ENCODE data around the gene RER1. TPM values are rescaled to one million over a fixed set of nuclear protein-coding genes. Genes with fewer than 3 reads are reported as not detected.

Gene RER1
- polyA plus RNA-seq, 3 donors = 116 to 126 (median 119) TPM

DNA sequence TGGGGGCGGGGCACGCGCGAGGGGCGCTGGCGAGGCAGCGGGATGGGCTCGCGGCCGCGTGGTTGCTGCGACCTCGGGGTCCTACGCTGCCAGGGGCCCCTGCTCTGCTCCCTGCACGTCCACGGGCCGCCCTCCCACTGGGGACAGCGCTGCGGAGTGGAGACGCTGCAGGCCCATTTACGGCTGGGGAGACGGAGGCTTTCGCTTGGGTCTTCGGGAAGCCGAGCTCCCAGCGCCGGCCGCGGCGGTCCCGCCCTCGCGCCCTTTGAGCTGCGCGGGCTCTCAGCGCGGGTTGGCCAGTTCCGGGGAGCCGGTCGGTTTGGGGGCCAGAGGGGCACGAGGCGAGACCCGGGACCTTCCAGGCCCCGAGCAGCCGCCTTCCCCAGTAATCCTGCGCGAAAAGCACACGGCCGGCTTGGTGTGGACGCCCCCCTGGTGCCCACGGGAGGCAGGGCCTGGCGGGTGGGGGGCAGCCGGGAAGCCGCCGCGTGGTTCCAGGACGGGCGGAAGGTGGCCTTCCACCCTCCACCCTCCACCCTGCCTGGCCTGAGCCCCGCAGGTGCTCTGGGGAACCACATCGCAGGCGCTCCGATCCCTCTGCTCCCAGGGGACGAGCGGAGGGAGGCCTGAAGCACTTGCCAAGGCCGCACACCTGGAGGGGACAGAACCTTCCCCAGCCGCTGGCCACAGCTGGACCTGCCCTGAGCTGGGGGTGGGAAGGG lies 21.3 kb downstream of the RER1 start:
- DNase-seq (ENCODE audit: extremely low read depth in 1 of 11, low read depth in 9 of 11, low spot score in 4 of 11) = peak in 1 of 11 donors; percentile 38

DNA sequence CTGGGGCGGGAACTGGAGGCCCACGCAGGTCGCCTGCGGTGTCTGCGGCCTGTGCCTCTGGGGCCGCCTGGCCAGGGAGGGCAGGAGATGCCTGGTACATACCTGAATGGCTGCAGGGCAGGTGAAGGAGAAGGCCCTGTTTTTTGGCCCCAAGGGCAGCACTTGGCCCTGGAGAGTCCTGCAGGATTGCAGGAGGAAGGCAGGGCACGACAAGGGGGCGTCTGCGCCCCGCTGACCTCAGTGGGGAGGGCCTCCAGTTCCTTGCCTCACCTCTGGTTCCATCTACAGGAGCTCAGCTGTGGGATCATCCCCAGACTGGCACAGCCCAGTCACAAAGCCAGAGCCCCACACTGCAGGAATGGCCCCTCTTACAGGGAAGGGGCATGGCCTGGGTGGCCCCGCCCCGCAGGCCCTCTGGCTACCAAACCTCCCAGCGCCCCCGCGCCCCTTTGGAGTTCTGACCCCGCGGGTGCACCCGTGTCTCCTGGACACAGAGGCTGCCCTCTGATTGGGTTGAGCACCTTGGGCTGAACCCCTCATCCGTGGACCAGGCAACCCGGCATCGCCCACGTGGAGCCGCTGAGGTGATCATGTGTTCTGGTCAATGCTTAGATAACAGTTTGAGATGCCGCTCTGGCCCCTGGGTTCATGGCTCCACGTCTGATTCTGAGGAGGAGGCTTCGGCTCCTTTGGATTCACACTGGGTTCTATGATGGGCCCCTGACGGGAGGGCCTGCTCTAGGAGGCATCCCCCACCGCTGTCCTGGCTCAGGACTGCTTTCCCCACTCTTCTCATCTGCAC lies 22.1 kb downstream of the RER1 start:
- DNase-seq (ENCODE audit: extremely low read depth in 1 of 11, low read depth in 9 of 11, low spot score in 4 of 11) = no peak

DNA sequence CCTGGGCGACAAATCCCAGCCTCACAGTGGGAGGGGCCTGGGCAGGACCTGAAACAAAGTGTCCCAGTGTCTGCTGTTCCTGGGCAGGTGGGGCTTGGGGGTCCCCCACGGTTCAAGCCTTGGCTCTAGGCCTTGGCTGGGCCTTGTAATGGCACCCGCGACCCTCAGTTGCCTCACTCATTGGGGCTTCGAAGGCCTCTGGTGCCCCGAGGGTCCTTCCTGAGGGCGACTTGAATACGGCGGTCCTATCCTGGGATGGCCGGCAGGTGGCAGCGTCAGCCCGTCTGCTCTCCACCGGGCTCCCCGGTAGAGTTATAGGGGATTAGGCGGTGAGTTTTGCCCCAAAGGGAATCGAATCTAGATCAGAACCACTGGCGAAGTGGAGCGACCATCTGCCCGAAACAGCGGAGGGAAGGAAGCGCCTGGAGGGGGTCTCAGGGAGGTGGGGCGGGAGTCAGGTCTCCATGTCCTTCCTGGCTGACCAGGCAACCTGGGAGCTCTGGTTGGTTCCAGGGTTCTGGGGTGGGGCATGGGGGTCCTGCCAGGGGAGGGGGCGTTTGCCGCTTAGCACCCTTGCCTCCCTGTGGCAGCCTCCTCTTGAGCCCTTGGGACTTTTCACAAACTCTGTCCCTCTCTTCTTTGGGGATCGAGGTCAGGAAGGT lies 22.8 kb downstream of the RER1 start:
- peak in 5 of 11 donors; percentile 39 to 59 (median 45) for DNase-seq (ENCODE audit: extremely low read depth in 1 of 11, low read depth in 9 of 11, low spot score in 4 of 11)

DNA sequence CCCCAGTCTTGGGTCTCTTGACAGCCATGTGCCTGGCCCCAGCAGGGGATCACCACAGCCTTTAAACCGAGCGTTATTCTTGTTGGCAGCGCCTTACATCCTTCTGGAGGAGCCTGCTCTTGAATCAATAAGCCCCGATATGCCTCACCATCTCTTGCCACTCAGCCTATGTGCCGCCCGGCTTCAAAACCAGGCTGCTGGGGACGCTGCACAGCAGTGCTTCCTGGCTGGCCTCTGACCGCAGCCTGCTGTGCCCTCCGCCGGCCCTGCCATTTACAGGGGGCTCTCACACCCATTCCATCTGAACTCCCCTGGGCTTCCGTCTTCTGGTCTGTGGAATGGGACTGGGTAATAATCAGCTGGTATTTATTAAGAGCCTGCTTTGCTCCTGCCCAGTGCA lies 23.7 kb downstream of the RER1 start:
- DNase-seq (ENCODE audit: extremely low read depth in 1 of 11, low read depth in 9 of 11, low spot score in 4 of 11) = no peak

DNA sequence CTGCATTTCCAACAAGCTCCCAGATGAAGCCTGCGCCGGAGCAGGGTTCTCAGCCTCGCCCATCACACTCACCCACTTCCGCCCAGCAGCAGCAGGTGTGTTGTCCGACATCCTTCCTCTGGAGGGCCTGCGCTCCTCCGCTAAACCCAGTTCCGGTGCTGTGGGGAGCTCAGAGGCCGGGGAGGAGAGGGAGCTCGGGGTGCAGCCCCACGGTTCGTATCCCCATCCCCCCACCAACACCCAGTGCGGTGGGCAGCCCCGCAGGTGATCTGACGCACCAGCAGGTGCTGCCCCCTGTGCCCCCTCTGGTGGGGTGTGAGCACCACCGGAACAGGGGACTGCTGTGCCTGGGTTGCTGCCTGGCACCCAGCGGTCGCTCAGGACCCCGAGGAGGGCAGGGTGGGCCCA lies 24.2 kb downstream of the RER1 start:
- DNase-seq (ENCODE audit: extremely low read depth in 1 of 11, low read depth in 9 of 11, low spot score in 4 of 11) = no peak

DNA sequence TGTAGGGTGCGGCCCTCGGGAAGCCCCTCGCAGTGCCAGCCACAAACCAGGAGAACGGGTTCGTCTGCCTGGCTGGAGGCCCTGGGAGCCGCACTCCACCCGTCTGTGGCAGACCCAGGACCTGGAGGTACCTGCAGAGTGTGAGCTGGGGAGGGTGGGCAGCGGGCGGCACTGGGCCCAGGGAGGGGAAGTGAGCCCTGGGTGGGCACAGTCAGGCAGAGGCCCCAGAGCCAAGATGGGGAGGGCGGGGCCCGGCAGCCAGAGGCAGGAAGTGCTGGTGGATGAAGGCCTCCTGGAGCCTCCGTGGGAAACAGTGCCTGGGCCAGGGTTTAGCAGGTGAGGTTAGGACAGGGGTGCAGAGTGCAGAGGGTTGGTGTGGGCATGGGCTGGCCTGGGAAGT lies 24.8 kb downstream of the RER1 start:
- peak in 1 of 11 donors; percentile 50 for DNase-seq (ENCODE audit: extremely low read depth in 1 of 11, low read depth in 9 of 11, low spot score in 4 of 11)

DNA sequence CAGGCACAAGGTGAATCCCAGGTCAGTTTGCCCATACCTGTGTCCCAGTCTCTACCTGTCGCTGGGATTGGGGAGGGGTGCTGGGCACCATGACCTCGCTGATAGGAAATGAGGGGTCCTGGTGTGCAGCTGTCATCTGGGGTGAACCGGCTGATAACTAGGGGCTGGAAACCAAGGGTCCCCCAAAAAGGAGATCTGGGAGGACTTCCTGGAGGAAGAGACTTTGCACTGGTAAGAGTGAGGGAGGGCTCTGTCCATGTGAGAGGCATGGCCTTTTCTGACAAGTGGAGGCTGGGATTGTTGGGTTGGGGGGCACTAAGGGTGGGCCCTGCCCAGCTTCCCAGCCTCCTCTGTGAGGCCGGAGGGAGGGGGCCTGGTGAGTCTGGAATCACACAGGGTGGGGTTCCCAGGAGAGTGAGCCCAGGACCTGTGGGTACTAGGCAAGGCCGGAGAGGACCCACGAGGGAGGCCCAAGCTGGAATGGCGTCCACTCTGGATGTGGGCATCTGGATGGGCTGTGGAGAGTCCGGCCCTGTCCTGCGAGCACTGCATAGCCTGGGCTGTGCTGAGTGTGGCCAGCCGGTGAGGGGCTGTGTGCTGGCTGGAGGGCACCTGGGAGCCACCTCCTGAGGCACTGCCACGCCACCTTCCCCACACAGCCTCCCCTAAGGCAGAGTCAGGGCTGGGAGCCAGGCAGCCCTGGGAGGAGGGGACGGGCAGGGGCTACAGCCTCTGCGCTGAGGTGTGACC lies 25.6 kb downstream of the RER1 start:
- DNase-seq (ENCODE audit: extremely low read depth in 1 of 11, low read depth in 9 of 11, low spot score in 4 of 11) = no peak

DNA sequence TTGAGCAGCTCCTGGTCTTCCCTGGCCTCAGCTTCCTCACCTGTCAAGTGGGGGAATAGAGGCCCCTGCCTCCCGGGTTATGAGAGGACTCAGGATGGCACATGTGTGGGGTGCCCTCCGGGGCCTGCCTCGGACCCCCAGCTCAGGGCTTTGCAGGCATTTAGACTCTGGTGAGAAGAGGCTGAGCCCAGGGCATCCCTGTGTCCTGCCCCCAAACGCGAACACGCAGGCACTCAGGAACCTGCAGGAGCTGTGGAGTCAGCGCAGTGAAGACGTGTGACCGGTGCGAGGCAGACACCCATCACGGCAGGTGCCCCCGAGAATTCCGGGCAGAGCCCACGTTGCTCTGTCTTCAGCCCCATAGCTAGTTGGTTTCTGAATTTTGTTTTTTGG lies 26.2 kb downstream of the RER1 start:
- no peak for DNase-seq (ENCODE audit: extremely low read depth in 1 of 11, low read depth in 9 of 11, low spot score in 4 of 11)

DNA sequence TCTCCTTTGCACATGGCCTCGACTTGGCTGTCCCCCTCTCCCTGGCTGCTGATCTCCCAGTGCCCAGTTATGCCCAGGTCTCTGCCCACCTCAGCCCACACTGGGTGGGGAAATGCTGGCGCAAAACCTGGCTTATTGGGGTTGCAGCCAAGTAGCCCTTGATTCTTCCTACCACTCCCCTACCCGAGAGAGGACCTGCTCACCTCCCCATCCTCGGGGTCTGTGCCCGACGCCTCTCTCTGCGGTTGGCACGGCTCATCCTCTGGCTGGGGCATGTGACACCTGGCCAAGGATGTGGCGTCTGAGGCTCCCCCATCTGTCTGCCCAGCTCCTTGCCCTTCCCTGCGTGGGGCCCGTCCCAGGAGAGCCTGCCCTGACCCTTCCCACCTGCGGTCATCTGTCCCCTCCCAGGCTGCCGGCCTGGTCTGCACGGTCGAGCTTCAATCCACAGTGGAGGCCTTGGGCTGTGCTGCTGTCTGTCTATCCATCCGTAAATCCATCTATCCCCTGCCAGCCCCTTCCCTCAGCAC lies 27.2 kb downstream of the RER1 start:
- DNase-seq (ENCODE audit: extremely low read depth in 1 of 11, low read depth in 9 of 11, low spot score in 4 of 11) = no peak

DNA sequence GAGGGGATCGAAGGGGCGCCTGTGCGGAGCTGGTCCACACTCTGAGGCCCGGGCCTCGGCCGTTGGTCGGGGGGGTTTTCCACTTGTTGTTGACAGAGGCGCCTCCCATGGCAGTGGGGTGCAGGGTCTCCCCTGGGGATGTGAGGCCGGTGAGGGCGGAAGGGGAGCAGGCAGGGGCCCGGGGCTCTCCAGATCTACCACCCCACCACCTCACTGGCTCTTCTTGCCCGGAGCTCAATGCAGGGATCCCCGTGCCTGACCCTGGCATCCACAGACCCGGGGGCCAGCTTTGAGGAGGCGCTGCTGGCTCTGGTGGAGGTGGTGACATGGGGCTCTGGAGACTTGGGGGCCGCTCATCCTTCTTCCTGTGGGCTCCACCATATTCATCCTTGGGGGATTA lies 27.8 kb downstream of the RER1 start:
- DNase-seq (ENCODE audit: extremely low read depth in 1 of 11, low read depth in 9 of 11, low spot score in 4 of 11) = no peak

DNA sequence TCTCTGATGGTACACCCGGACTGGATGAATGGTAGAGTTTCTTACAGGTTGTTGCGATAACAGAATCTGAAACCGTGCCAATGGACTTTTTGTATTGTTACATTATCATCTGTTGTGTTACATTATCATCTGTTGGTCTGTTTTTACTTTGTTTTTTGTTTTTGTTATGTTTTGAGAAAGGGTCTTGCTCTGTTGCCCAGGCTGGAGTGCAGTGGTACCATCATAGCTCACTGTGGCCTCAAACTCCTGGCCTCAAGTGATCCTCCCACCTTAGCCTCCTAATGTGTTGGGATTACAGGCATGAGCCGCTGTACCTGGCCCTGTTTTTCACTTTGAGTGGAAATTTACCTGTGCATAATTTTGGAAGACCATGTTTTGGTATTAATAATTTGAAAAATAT lies 30.9 kb downstream of the RER1 start:
- no peak for DNase-seq (ENCODE audit: extremely low read depth in 1 of 11, low read depth in 9 of 11, low spot score in 4 of 11)

DNA sequence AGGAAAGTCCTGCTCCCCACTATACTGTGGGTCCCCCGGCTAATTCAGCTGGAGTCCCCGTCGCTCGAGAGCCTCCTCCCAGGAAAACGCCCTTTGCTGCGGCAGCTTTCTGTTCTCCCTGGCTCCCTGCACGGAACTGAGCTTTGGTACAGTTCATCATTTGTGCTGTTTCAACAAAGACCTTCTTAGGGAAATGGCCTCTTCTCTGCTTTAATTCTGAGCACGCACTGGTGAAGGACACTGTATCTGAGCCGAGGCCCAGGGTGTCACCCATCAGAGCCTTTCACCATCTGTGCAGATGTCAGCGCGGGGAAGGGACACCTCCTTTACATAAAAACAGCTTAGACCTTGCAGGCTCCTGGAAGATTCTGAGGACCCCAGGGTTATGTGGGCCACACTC lies 34.3 kb downstream of the RER1 start:
- no peak for DNase-seq (ENCODE audit: extremely low read depth in 1 of 11, low read depth in 9 of 11, low spot score in 4 of 11)

DNA sequence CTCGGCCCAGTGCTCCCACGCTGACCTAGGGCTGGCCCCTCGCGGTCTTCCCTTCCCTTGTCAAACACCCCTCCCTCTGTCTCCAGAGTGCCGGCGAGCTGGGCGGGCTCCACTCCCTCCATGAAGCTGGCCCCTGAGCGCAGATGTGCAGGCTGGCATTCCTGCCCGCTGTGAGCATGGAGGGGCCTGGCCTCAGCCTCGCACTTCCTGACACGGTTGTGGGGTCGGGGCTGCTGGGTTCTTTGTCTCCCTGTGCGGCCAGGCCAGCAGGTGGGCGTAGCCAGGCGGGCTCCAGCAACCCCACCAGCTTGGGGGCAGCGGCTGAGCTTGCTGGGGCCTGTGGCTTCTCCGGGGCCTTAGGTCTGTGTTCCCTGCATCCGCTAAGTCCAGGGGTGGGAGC lies 34.9 kb downstream of the RER1 start:
- DNase-seq (ENCODE audit: extremely low read depth in 1 of 11, low read depth in 9 of 11, low spot score in 4 of 11) = no peak

DNA sequence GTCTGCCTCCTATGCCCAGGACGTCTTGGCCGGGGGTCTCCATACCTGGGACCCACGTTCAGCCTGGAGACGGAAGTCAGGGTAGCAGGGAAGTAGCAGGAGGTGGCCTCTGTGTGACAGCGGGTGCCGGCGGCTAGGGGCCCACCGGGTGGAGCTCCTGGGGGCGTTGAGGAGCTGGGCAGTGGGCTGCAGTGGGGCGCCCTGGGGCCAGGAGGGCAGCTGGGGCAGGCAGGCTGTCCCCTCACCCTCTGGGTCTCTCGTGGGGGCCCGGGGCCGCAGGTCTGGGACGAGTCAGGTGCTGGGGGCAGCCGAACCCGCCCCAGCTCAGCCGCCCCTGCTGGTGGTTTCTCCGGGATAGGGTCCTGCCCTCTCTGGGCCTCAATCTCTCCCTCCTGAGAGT lies 35.4 kb downstream of the RER1 start:
- DNase-seq (ENCODE audit: extremely low read depth in 1 of 11, low read depth in 9 of 11, low spot score in 4 of 11) = no peak

DNA sequence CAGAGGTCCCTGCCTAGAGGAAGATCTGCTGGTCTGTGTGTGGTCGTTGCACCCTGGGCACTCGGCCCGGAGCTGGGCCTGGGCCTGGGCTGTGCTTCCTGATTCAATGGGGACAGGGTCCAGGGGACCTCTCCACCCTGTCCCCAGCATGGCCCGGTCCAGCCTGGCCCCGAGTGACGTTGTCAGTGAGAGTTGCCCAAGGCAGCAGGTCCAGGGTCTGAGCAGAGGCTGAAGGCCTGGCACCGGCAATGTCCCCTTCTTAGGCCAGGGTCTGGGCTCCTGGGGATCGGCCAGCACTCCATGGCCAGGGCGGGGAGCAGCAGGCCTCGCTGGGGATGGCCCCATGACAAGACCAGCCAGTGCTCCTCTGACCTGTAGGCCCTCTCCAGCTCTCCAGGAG lies 36.3 kb downstream of the RER1 start:
- DNase-seq (ENCODE audit: extremely low read depth in 1 of 11, low read depth in 9 of 11, low spot score in 4 of 11) = no peak

DNA sequence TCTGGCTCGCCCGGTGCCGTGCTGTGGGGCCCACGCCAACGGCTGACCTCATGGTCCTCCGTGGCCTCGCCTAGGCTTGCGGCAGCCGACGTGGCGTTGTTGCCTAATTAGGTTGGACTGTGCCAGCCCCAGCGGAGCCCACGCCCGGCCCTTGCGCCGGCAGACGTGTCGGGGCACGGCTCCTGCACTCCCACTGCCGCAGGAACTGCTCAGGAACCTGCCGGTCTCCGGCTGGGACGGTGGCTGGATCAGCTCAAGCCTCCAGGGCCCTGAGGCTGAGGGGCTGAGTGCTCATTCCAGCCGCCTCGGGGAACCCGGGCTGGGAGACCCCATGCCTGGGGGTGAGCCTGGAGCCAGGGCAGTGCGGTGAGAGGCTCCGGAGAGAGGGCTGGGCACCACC lies 36.8 kb downstream of the RER1 start:
- DNase-seq (ENCODE audit: extremely low read depth in 1 of 11, low read depth in 9 of 11, low spot score in 4 of 11) = no peak

DNA sequence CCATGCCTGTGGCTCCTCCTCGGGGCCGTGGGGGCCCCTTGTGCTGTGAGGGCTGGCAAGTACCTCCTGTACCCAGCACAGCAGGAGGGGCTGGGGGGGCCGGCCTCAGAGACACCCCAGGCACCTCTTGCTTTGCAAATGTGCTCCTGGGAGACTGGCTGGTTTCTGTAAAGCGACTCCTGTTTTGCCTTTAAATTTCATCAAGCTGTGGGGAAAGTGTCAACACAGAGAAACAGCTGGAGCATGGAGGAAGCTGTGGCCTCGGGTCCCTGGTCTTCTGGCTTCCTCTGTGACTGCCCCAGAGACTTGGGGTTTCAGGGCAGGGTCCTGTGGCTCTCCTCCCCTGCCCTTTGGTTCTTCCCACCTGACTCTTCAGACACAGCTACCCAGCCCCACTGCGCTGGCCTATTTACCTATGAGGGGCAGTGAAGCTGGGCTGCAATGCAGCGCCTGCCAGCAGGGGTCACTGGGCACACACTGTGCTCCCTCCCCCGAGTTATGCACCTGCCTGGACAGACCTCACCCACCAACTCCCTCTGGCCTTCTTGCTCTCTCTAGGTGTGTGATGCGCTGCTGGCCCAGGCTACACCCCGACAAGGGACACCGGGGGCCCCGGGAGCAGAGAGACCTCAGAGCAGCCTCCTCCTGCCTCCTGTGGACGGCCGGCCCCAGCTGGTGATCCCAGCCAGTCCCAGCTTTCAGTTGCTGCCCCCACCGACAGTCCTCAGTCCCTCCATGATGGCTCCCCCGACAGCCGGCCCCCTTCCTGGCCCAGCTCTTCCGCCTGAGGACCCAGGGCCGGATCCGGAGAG lies 38.3 kb downstream of the RER1 start:
- no peak for DNase-seq (ENCODE audit: extremely low read depth in 1 of 11, low read depth in 9 of 11, low spot score in 4 of 11)

DNA sequence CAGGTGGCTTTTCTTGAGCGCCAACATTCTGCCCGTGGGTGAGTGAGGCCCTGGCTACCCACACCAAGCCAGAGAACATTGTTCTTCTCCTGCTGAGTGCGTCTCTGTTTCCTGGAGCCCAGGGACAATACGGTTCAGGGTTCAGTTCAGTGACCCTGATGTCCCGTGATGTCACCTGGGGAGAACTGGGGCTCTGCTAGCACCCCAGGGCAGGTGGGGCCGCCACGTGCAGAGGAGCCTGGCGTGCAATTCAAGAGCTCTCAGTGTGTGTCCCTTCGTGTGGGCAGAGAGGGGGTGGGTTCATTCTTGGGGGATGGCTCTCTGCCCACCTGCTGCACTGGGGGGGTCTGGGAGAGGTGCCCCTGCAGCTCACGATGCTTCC lies 38.9 kb downstream of the RER1 start:
- DNase-seq (ENCODE audit: extremely low read depth in 1 of 11, low read depth in 9 of 11, low spot score in 4 of 11) = no peak

DNA sequence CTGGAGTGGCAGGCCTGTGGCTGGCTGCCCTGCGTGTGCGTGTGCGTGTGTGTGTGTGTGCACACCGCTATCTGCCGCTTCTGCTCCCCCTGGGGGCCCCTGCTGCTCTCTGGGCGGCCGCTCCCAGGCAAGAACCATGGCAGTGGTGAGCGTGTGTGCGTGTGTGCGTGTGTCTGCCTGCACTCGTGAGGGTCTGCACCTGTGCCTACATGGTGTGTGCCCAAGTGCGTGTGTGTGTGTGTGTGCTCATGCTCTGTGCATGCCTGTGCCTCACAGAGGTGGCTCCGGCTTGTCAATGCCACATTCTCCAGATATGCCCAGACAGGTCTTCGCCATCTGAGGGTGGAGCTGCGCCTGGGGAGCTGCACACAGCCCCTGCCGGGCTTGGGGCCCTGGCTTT lies 39.5 kb downstream of the RER1 start:
- no peak for DNase-seq (ENCODE audit: extremely low read depth in 1 of 11, low read depth in 9 of 11, low spot score in 4 of 11)
